GM12878 (cell line): ENCODE data around the gene ADCY5. TPM values are rescaled to one million over a fixed set of nuclear protein-coding genes. Genes with fewer than 3 reads are reported as not detected.

Experiments used
- ATAC-seq: fragments of 200-7000 bp; cut with Tn5 transposase; 3 replicates; pipeline ENCODE4 v1.9.1; 2020; ENCODE audit warnings: mild to moderate bottlenecking, moderate library complexity
- BruUV-seq: library from RNA; stranded (reverse); fragments of 400-500 nt; replicated peaks from 2 replicates; lab custom pipeline; 2021; lab: Mats Ljungman, UMichigan
- CTCF ChIA-PET: fragments of 300-600 bp; sonication (Branson Sonifier 250); formaldehyde crosslinking; extraction: SDS; loops from one replicate; lab custom pipeline; 2021; ENCODE audit warnings: inconsistent platforms; lab: Yijun Ruan, JAX
- POLR2A ChIA-PET: fragments of 350-600 bp; formaldehyde crosslinking; extraction: SDS; loops from one replicate; lab custom pipeline; 2021; ENCODE audit warnings: inconsistent platforms; lab: Charles Lee
- RAD21 ChIA-PET: fragments of 300-600 bp; sonication (Branson Sonifier 250); formaldehyde crosslinking; loops from one replicate; lab custom pipeline; 2023; ENCODE audit warnings: antibody characterized with exemption; ENCODE audit not compliant: unreplicated experiment; lab: Charles Lee
- SMC1A ChIA-PET: fragments of 300-600 bp; sonication (Branson Sonifier 250); formaldehyde crosslinking; loops from one replicate; lab custom pipeline; 2023; ENCODE audit not compliant: unreplicated experiment, uncharacterized antibody; lab: Charles Lee
- DNase-seq: peaks from one replicate; pipeline ENCODE4 v3.0.0-alpha.2; 2011; ENCODE audit warnings: low read depth, low spot score
- FAIRE-seq: peaks from 3 replicates; lab custom pipeline; 2011; peaks lifted over from hg19 to GRCh38; lab: Jason Lieb, UNC
- H2AFZ ChIP-seq: 2 replicates; pipeline ENCODE4 v1.6.0; 2011; ENCODE audit warnings: low read depth, low read length, control low read depth; ENCODE audit not compliant: control insufficient read depth
- H3K27ac ChIP-seq: 2 replicates; pipeline ENCODE4 v1.5.1; 2011; ENCODE audit warnings: control low read depth; ENCODE audit not compliant: control insufficient read depth, insufficient read depth
- H3K27me3 ChIP-seq, 2 experiments: replicated peaks in 1 of 2; 2 replicates each; pipeline versions ENCODE4 v1.6.0 to v1.6.1; 2011; ENCODE audit warnings: low read length in 1 of 2; ENCODE audit not compliant: control insufficient read depth in 2 of 2, insufficient read depth in 2 of 2
- H3K36me3 ChIP-seq, 2 experiments: 2 replicates each; pipeline ENCODE4 v1.5.1; 2011; ENCODE audit warnings: low read length in 1 of 2; ENCODE audit not compliant: control insufficient read depth in 2 of 2, insufficient read depth in 2 of 2
- H3K4me1 ChIP-seq: 2 replicates; pipeline ENCODE4 v1.6.1; 2011; ENCODE audit warnings: mild to moderate bottlenecking, low read length, moderate library complexity, mixed read lengths; ENCODE audit not compliant: control insufficient read depth, insufficient read depth
- H3K4me2 ChIP-seq: 2 replicates; pipeline ENCODE4 v1.6.0; 2011; ENCODE audit warnings: control low read depth; ENCODE audit not compliant: control insufficient read depth, insufficient read depth
- H3K4me3 ChIP-seq: fragments of 200-600 bp; sonication (generic); 2 replicates; pipeline ENCODE4 v1.5.1; 2016
- H3K79me2 ChIP-seq: 2 replicates; pipeline ENCODE4 v1.6.0; 2011; ENCODE audit warnings: low read length; ENCODE audit not compliant: control insufficient read depth, insufficient read depth
- H3K9ac ChIP-seq: 2 replicates; pipeline ENCODE4 v1.8.0; 2011; ENCODE audit warnings: low read length, control low read depth, mixed read lengths; ENCODE audit not compliant: control insufficient read depth, insufficient read depth
- H3K9me3 ChIP-seq: replicated peaks from 3 replicates; pipeline ENCODE4 v1.5.1; 2011; ENCODE audit warnings: mild to moderate bottlenecking, low read length; ENCODE audit not compliant: control insufficient read depth, insufficient read depth
- H4K20me1 ChIP-seq: 2 replicates; pipeline ENCODE4 v1.6.0; 2011; ENCODE audit not compliant: control insufficient read depth, insufficient read depth
- BACH1 ChIP-seq: fragments of 450-650 bp; IDR thresholded peaks from 2 replicates; pipeline ENCODE4 v1.6.1; 2017; ENCODE audit warnings: mild to moderate bottlenecking, borderline replicate concordance
- BCL11A ChIP-seq: IDR thresholded peaks from 2 replicates; pipeline ENCODE4 v1.6.1; 2011; ENCODE audit warnings: low read depth, low read length
- CBX3 ChIP-seq: fragments of 200-600 bp; sonication (generic); IDR thresholded peaks from 2 replicates; pipeline ENCODE4 v1.6.1; 2016; ENCODE audit warnings: low read depth, borderline replicate concordance
- CREB1 ChIP-seq: IDR thresholded peaks from 2 replicates; pipeline ENCODE4 v1.6.1; 2012; ENCODE audit warnings: low read depth, mild to moderate bottlenecking, inconsistent platforms
- GATAD2B ChIP-seq: fragments of 450-650 bp; conservative IDR thresholded peaks from 2 replicates; pipeline ENCODE4 v1.6.1; 2017; ENCODE audit warnings: low read depth, mild to moderate bottlenecking, moderate library complexity
- MEF2A ChIP-seq: IDR thresholded peaks from 2 replicates; pipeline ENCODE4 v1.6.1; 2011; ENCODE audit warnings: low read depth, mild to moderate bottlenecking, low read length, moderate library complexity; ENCODE audit not compliant: insufficient read depth
- MTA3 ChIP-seq: IDR thresholded peaks from 2 replicates; pipeline ENCODE4 v1.6.1; 2012; ENCODE audit warnings: low read length, inconsistent platforms, borderline replicate concordance
- NFYA ChIP-seq: IDR thresholded peaks from 2 replicates; pipeline ENCODE4 v1.6.1; 2011; ENCODE audit warnings: low read depth, mild to moderate bottlenecking, low read length, improper control_type of control experiment, borderline replicate concordance
- NR2C1 ChIP-seq: fragments of 450-650 bp; IDR thresholded peaks from 2 replicates; pipeline ENCODE4 v1.6.1; 2017; ENCODE audit warnings: antibody characterized with exemption, mild to moderate bottlenecking, moderate library complexity
- SMARCA5 ChIP-seq: fragments of 450-650 bp; IDR thresholded peaks from 2 replicates; pipeline ENCODE4 v1.6.1; 2017; ENCODE audit warnings: mild to moderate bottlenecking
- ZNF207 ChIP-seq: fragments of 450-650 bp; IDR thresholded peaks from 2 replicates; pipeline ENCODE4 v1.6.1; 2014; ENCODE audit warnings: antibody characterized with exemption, mild to moderate bottlenecking, borderline replicate concordance
- WGBS: methylation state at CpG from one replicate; pipeline ENCODE4 v1.1.6; 2016; ENCODE audit warnings: low lambda C conversion rate; ENCODE audit not compliant: insufficient replicate concordance, insufficient coverage; ENCODE audit errors: missing lambda C conversion rate; 5-methylcytosine and 5-hydroxymethylcytosine counted together
- in situ Hi-C: fragments of 300-500 bp; cut with MboI; formaldehyde crosslinking; loops from 9 replicates; pipeline ENCODE4 v1.14.3; 2018; ENCODE audit warnings: mixed read lengths
- intact Hi-C: fragments of 100-400 bp; cut with micrococcal nuclease; formaldehyde crosslinking; loops from one replicate; pipeline ENCODE4 v1.14.2; 2022; ENCODE audit not compliant: unreplicated experiment
- polyA plus RNA-seq, 11 experiments: library from polyadenylated mRNA; depleted of rRNA in 4 of 11; unstranded in 6 of 11; stranded (reverse) in 5 of 11; fragments of >200 nt; fragmentation: Nextera tagmentation in 4 of 11; fragmentation: Illumina TruSeq in 1 of 11; extraction: Ambion mirVana in 4 of 11; extraction: Trizol in 1 of 11; gene quantifications; 1 replicate in 1 of 11; 2 replicates in 10 of 11; pipeline versions ENCODE4 v1.2.1 to v1.2.3, GENCODE V29; 2011 to 2016; ENCODE audit warnings: inconsistent platforms in 2 of 11, missing spikeins in 2 of 11, low read depth in 1 of 11
- total RNA-seq, 4 experiments: library from RNA; depleted of rRNA in 3 of 4; stranded (reverse); fragments of >200 nt in 3 of 4; fragmentation: Illumina TruSeq in 1 of 4; extraction: Trizol in 1 of 4; gene quantifications; 2 replicates each; pipeline versions ENCODE4 v1.2.1 to v1.2.3, GENCODE V29; 2013 to 2021
- TF ChIP-seq, protein P1 (sequence below): IDR thresholded peaks from 2 replicates; pipeline ENCODE4 v1.6.1; 2011; ENCODE audit warnings: low read depth, mild to moderate bottlenecking, low read length, moderate library complexity, borderline replicate concordance; ENCODE audit errors: extremely low read depth
- TF ChIP-seq, protein P2 (sequence below): fragments of 450-650 bp; IDR thresholded peaks from 2 replicates; pipeline ENCODE4 v1.6.1; 2017; ENCODE audit warnings: borderline replicate concordance
- TF ChIP-seq, protein P3 (sequence below): fragments of 450-650 bp; IDR thresholded peaks from 2 replicates; pipeline ENCODE4 v1.6.1; 2016; ENCODE audit warnings: mild to moderate bottlenecking
- TF ChIP-seq, protein P4 (sequence below): IDR thresholded peaks from 2 replicates; pipeline ENCODE4 v1.6.1; 2012; ENCODE audit warnings: low read depth, low read length, improper control_type of control experiment

ADCY5 gene
- total and polyA plus RNA-seq, 10 of the 15 experiments (the other 5 are each of a cell fraction or from before 2014, with no cell fraction given): under 0.01 to 0.24 (median 0.02) TPM; not detected in 4

DNA sequence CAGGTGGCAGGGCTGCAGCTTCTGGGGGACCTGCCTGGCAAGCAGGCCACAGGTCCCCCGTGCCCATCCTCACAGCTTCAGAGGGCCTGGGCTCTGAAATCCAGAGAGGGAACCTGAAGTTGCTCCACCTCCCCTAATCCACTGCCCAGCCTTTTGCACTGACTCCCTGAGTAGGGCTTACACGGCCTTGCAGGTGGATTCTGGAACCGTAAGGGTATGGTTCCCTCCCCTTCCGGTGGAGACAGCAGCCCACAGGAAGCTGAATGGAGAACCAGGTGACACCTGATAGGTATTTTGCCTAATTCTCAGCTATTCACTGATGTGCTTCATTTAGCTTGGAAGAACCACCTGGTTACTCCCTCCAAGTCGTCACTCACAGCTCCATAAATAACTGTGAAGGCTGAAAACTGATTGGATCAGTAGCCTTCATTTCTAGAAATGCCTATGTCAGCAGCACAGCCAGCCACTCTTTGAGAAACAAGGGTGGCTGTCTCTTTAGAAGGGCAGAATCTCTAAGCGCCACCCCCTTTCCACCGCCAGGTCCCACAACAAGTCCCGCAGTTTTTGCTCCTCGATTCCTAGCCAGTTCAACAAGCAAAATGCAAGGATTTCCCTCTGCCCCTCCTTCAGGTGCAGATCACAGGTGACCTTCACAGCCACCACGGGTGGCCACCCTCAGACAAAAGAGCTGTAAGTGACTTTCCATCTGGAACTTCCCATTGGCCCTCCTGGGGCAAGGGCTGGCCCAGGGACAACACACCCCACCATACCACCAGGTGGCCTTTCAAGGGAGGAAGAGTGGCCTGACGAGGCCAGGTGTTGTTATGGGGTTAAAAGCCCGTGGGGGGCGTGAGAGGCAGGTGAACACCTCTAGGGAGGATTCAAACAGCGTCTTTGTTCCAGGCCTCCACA, 134.3 kb downstream of the ADCY5 start:
- DNase-seq (no peak), ATAC-seq (no peak), FAIRE-seq (no peak)
- Histone ChIP-seq H2AFZ (no peak overlapping the region), H3K4me3 (no peak overlapping the region), H3K27me3 (peaks cover 0 to 5% of the 10 kb centered on the region in 2 experiments; a peak in 2 of 4 replicates), H3K27ac (no peak overlapping the region), H3K4me1 (no peaks in the 10 kb centered on the region), H3K9me3 (no peaks in the 10 kb centered on the region), H3K9ac (no peak overlapping the region), H3K4me2 (no peak overlapping the region), H4K20me1 (no peaks in the 10 kb centered on the region), H3K79me2 (no peaks in the 10 kb centered on the region), H3K36me3 (no peaks in the 10 kb centered on the region)
- ChIA-PET POLR2A (no interaction called here), CTCF (interaction anchor here (0.6 kb wide), 1 partner anchor 175 kb away, joined by 3 read pairs; no protein-coding TSS in a partner anchor), RAD21 (no interaction called here), SMC1A (interaction anchor here (1.4 kb wide), 1 partner anchor 248 kb away, joined by 4 read pairs; no protein-coding TSS in a partner anchor)
- 24% methylated on average over 14 of the region's 14 CpGs for WGBS
- no TSS peak for BruUV-seq
- intact Hi-C loops: no loop called here
- TF ChIP-seq, protein P1, sequence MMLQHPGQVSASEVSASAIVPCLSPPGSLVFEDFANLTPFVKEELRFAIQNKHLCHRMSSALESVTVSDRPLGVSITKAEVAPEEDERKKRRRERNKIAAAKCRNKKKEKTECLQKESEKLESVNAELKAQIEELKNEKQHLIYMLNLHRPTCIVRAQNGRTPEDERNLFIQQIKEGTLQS: no peak
- TF ChIP-seq MEF2A (no peak), CREB1 (no peak), NFYA (no peak), ZNF207 (no peak), NR2C1 (no peak), GATAD2B (no peak), MTA3 (no peak), SMARCA5 (no peak), BCL11A (no peak), BACH1 (no peak), CBX3 (no peak)
- TF ChIP-seq, protein P2, sequence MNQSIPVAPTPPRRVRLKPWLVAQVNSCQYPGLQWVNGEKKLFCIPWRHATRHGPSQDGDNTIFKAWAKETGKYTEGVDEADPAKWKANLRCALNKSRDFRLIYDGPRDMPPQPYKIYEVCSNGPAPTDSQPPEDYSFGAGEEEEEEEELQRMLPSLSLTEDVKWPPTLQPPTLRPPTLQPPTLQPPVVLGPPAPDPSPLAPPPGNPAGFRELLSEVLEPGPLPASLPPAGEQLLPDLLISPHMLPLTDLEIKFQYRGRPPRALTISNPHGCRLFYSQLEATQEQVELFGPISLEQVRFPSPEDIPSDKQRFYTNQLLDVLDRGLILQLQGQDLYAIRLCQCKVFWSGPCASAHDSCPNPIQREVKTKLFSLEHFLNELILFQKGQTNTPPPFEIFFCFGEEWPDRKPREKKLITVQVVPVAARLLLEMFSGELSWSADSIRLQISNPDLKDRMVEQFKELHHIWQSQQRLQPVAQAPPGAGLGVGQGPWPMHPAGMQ: no peak
- TF ChIP-seq, protein P3, sequence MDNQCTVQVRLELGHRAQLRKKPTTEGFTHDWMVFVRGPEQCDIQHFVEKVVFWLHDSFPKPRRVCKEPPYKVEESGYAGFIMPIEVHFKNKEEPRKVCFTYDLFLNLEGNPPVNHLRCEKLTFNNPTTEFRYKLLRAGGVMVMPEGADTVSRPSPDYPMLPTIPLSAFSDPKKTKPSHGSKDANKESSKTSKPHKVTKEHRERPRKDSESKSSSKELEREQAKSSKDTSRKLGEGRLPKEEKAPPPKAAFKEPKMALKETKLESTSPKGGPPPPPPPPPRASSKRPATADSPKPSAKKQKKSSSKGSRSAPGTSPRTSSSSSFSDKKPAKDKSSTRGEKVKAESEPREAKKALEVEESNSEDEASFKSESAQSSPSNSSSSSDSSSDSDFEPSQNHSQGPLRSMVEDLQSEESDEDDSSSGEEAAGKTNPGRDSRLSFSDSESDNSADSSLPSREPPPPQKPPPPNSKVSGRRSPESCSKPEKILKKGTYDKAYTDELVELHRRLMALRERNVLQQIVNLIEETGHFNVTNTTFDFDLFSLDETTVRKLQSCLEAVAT: no peak
- TF ChIP-seq, protein P4, sequence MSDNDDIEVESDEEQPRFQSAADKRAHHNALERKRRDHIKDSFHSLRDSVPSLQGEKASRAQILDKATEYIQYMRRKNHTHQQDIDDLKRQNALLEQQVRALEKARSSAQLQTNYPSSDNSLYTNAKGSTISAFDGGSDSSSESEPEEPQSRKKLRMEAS: no peak
- in situ Hi-C loops: no loop called here
